CD4-positive, alpha-beta T cell treated with Interleukin-6 at 100 ng/mL for 8 hours (primary cell): ENCODE data around the gene USP31.
"Not testable (repeated sequence)": the region's sequence is repeated elsewhere in the genome, so short reads cannot be mapped to it uniquely, and the experiment has no call there.

Source experiments
- DNase-seq: peaks from one replicate; pipeline ENCODE4 v3.0.0-alpha.2; 2020; ENCODE audit warnings: mixed read lengths, low spot score

The USP31 gene

GRCh38 chr16:23131931-23132621 lies 17.2 kb downstream of the USP31 start:
- no peak for DNase-seq

DNA sequence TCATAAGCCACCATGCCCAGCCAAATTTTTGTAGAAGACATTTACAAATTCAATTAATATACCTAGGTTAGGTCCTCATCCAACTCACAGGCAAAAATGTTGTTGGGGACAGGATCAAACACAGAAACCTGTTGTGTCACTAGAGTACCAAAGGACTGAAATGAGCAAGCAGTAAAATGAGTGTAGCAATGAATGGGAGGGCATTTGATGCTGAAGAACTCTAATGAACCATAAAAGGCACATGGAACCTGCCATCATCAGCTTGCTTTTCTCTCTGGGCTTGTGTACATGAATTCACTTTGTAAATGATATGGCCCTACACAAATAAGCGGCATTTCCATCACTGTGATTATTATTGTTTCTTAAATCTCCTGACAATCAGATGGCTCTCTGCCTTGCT lies 17.8 kb downstream of the USP31 start:
- no peak for DNase-seq

GRCh38 chr16:23131036-23131435 lies 18.2 kb downstream of the USP31 start:
- DNase-seq = no peak

- no peak for DNase-seq
These were observed 19.6 kb downstream of the USP31 start for GRCh38 chr16:23129686-23130085.

GRCh38 chr16:23128056-23128455 lies 21.2 kb downstream of the USP31 start:
- no peak for DNase-seq

DNA sequence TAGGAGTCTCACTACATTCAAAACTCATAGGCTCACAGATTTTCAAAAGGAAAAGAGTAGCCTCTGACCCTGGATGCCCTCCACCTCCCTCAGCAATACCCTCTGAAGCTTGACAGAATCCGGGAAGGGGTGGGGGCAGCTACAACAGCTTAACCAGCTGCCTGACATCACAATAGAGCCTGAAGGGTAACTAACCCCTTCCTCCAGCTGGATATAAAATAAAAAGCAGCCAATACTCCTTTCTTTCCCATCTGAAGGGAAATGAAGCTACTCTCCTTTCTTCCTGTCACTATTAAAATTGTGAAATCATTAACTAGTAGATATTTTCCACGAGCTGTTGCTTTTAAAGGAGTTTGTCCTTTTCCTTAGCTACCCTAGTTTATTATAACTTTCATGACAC lies 24.0 kb downstream of the USP31 start:
- no peak for DNase-seq

GRCh38 chr16:23124315-23124714 lies 24.9 kb downstream of the USP31 start:
- DNase-seq = no peak

GRCh38 chr16:23122144-23122543 lies 27.1 kb downstream of the USP31 start:
- no peak for DNase-seq

GRCh38 chr16:23121024-23121423 lies 28.2 kb downstream of the USP31 start:
- no peak for DNase-seq

- DNase-seq = no peak
These were observed 28.7 kb downstream of the USP31 start for GRCh38 chr16:23120562-23120961.

GRCh38 chr16:23119570-23119969 lies 29.7 kb downstream of the USP31 start:
- DNase-seq = no peak

DNA sequence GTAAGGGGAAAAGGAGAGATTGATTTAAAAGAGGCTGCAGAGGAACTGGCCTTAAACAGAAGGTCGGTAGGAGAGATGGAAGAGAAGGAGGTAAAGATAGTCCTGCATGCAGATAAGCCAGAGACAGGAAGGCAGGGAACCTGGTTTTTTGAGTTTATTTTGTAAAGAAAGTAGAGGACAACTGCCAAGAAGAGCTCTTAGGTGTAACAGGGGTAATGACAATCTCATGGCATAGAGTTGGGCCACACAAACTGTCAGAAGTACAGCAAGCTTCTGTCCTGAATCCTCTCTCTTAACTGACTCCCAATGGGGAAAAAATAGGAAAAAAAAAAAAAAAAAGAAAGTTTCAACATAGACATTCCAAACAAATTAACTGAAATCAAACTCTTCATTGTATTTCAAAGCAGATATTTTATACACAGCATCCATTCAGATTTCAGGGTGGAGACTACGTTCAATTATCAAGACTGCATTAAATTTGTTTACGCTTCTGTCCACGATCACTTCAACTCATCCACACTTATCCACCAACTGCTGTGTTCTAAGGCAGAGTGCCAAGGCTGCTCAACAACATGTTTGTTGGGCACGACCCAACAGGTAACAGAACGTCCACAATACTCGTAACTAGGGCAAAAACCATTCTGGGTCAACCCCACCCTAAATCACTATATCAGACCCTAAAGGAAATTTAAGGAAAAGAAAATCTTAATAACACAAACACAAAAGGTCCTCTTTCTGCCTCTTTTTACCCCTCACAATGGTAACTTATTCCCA lies 34.9 kb downstream of the USP31 start:
- DNase-seq = no peak

- no peak for DNase-seq
These were observed 36.1 kb downstream of the USP31 start for GRCh38 chr16:23113185-23113584.

DNA sequence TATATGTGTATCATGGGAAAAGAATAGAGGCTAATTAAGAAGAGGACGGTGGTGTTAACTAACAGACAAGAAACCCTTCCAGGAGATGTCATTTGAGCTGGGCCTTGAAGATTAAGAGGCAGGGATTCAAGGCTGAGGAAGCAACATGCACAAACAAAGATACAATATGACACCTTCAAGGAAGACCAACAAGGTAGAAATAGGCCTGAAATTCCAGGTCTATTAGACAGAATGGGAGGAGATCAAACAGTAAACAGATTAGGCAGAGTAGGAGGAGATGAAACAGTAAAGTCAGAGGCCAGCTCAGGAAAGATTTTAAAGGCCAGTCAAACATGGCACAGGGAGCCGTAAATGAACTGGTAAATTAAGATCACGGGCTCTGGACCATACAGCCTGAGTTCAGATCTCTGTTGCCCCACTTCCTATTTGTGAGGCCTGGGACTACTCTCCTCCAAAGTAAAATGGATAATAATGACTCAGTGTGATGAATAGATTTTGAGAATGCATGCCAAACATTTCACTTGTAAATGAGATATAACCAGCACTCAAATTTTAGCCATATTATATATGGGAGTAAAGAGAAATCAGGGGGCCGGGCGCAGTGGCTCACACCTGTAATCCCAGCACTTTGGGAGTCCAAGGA lies 38.9 kb downstream of the USP31 start:
- no peak for DNase-seq

- DNase-seq = no peak
These were observed 41.3 kb downstream of the USP31 start for GRCh38 chr16:23107936-23108335.

DNA sequence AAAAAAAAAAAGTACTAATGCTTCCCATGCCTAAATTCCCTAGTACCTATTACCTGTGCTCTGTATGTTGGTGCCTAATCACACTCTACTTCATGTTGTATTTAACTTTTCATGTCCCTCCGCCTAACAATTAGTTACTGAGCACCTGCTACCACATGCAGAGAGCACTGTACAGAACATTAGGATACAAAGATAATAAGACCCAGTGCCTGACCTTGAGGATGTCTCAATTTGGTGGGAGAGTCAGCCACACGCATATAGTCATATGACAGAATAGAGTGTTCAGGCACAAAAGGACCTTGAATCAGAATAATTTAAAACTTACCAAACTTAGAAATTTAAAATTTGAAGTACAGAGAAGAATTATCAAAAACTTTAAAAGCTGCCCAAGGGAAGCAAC lies 42.1 kb downstream of the USP31 start:
- no peak for DNase-seq

GRCh38 chr16:23105309-23105708 lies 43.9 kb downstream of the USP31 start:
- DNase-seq = no peak

- DNase-seq = no peak
These were observed 45.0 kb downstream of the USP31 start for GRCh38 chr16:23104032-23104955.

GRCh38 chr16:23103603-23104002 lies 45.6 kb downstream of the USP31 start:
- no peak for DNase-seq

- no peak for DNase-seq
These were observed 48.2 kb downstream of the USP31 start for GRCh38 chr16:23101012-23101550.

- not testable (repeated sequence) for DNase-seq
These were observed 52.8 kb downstream of the USP31 start for GRCh38 chr16:23096450-23096849.

DNA sequence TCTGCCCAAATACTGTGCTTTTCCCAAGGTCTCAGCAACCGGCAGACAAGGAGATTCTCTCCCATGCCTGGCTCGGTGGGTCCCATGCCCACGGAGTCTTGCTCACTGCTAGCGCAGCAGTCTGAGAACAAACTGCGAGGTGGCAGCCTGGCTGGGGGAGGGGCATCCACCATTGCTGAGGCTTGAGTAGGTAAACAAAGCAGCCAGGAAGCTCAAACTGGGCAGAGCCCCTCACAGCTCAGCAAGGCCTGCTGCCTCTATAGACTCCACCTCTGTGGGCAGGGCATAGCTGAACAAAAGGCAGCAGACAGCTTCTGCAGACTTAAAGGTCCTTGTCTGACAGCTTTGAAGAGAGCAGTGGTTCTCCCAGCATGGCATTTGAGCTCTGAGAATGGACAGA lies 55.1 kb downstream of the USP31 start:
- not testable (repeated sequence) for DNase-seq
